UCSD-AML1 (cell line): ENCODE results near the gene SIX5.
A peak's percentile ranks its signal among the peaks of the same experiment; 100 is the strongest.
"Not testable (repeated sequence)": the region's sequence is repeated elsewhere in the genome, so short reads cannot be mapped to it uniquely, and the experiment has no call there.

Experiments
- DNase-seq: peaks from one replicate; lab custom pipeline; 2025; ENCODE audit not compliant: unreplicated experiment; lab: John Stamatoyannopoulos, UW

Gene SIX5

GRCh38 chr19:45768984-45769782 is at the start of gene SIX5:
SIX5 (minus strand) TSS chr19:45769252; CDS start chr19:45768844, 408 bp downstream.
- peak; percentile 100 for DNase-seq

GRCh38 chr19:45817725-45818301 is 48.8 kb upstream of the SIX5 start:
- no peak for DNase-seq

DNA sequence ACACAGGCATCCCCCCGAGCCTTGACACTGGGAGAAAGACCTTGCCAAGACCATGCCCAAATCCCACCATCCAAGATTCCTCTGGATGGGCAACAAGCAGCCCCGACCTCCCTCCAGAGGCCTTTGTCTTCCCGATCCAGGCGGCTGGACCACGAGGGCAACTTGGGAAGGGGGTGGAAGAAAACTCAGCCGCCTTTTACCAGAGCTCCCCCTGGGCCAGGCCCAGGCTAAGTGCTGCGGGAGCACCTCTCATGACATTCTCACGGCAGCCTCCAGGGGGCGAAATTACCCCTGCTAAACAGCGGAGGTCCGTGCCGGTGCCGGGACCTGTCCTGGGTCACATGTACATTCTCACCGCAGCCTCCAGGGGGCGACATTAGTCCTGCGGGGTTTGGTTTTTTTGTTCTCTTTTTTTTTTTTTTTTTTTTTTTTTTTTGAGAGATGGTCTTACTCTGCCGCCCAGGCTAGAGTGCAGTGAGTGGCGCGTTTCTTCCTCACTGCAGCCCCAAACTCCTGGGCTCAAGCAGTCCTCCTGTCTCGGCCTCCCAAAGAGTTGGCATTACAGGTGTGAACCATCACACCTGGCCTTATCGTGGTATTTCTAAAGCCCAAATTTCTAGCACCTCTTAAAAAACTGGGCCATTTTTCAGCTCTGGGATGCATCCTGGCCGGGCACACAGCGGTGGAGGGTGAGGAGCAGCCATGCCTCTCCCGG is 48.1 kb upstream of the SIX5 start:
- DNase-seq, result peak; percentile 94

DNA sequence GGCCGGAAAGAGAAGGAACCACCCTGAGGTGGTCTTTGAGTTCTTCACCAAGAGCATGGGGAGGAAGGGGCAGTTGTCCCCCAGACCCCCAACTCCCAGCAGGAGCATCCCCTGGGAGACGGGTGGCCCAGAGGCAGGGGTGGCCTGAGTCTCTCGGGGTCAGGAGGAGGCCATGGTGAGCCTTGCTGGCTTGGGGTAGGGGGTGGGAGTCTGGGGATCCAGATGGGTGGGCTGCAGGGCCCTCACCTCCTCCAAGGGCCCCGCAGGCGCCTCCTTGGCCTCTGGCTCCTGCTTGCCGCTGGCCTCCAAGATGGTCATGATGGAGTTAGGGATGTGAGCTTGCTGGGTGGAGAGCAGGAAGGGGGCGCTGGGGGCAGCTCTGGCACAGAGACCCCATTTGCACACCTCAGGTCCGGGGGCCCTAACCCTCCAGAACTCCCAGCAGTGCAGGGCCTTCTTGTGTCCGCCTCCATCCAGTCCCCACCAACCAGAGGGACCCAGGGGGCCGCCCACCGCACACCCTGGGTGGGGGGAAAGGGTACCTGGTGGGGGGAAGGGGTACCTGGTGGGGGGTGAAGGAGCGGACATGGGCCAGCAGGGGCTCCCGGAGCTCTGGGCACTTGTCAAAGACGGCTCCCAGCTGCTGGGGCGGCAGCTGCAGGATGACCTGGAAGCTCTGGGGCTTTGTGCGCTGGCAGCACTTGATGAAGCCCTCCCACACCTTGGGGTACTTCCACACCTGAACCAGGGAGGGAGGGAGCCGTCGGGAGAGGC is 47.4 kb upstream of the SIX5 start:
- no peak for DNase-seq

DNA sequence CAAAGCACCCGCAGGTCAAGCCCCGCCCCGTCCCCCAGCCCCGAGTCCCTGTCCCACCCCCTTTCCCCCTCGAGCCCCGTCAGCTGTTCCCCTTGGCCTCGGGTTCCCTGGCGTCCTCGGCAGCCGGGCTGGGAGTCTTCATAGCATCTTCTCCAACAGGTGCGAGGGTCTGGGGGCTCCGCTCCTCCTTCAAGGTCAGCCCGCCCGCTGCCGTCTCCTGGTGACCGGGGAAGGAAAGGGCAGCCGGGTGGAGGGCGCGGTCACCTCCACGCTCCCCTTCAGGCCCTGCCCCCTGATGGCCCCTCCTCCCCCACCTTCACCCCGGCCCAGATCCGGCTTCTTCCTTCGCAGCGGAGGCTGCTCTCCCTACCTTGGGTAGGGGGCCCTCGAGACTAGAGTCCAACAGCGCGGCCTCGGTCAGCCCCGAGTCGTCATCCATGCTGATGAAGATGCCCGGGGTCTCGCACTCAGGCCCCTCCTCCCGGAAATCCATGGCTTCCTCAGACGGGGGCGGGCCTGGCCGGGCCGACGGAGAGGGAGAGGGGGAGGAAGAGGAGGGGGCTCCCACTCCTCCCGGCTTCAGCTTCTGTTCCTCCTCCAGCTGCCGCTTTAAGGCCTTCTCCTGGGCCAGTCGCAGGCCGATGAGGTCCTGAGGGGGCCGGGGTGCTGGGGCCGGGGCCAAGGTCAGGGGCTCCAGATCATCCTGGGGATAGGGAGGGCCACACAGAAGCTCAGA is 46.6 kb upstream of the SIX5 start:
- no peak for DNase-seq

DNA sequence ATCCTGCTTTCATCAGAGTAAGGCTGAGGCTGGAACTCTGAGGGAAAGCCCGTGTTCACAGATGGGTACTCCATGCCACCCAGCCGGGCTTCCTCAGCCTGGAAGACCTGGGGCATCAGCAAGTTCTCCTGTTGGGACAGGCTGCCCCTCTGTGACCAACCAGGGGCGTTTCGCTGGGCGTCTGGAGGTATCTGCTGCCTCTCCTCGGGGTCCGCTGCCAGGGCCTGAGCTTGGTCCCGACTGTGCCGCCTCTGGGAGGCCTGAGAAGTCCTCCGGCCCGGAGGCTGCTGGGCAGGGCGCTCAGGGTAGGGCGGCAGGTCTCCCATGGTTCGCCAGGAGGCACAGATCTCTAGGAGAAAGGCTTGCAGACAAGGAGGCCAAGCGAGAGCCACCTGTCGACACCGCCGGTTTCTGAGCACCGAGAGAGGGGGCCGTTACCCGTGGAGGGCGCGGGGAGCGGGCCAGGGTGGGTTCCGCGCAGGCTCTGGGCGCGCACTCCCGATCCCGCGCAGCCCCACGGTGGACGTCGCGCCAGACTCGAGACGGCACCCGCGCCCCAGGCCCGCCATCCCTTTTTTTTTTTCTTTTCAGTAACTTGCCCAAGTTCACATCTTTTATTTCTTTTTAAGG is 45.9 kb upstream of the SIX5 start, which contains the start of gene RSPH6A:
Gene RSPH6A (minus strand): TSS at position 458 of the 630 bp plus-strand sequence. CDS start 132 bp downstream, at position 326.
- DNase-seq, result no peak

DNA sequence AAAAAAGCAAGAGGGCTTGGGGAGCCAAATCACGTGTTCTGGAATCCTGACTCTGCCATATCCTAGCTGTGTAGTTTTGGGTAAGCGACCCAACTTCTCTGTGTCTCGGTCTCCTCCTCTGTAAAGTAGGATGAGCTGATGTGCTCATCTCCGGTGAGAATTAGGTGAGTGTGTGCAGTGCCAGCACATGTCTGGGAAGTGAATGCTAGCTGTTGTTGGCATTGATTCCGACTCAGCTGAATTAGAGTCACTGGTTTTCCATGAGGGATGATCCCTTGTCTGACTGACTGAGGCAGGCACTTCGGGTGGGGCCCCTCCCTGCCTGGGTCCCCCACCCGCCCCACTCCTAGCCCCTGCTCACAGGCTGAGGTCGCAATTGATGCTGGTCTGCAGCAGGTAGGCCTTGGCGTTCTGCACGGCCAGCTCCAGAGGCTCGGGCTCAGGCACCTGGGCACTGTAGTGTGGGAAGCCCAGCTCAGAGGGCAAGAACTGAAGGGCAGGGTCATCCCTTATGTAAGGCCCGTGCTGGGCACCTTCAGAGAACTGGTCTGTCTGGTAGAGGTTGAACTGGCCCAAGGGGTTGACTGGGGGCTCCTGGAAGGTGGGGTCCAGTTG is 45.2 kb upstream of the SIX5 start:
- no peak for DNase-seq

DNA sequence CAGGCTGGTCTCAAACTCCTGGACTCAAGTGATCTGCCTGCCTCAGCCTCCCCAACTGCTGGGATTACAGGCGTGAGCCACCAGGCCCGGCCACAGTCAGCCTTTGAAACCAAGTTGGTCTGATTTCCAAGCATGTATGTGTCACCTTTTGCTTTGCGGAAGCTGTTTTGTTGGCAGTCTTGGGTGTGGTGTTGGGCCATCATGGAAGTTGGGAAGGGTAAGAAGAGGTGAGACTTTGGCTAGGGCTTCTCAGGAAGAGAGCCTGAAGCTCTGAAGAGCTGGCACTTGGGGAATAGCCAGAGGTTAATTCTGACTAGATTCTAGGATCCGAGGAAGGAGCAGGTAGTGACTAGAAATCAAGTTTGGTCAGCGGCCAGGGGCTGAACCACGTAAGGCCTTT is 43.2 kb upstream of the SIX5 start:
- no peak for DNase-seq

DNA sequence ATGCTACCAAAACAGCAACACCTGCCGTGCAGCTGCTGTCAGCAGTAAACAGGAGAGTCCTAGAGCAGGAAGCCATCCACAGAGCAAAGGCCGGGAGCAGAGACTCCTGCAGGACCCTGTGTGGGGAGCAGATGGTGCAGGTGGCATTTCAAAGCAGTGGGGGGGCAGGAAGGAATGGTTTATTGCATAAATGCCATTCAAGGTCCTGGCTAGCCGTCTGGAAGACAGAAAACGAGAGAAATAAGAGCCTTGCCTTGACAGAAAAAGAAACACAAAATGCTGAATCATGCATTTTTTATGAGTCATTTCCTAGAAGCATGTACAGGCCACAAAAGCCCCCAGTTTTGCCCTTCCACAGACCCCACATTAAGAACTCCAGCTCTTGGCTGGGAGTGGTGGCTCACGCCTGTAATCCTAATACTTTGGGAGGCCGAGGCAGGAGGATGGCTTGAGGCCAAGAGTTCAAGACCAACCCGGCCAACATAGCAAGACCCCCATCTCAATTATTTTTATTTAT is 40.6 kb upstream of the SIX5 start:
- DNase-seq, result peak; percentile 54

DNA sequence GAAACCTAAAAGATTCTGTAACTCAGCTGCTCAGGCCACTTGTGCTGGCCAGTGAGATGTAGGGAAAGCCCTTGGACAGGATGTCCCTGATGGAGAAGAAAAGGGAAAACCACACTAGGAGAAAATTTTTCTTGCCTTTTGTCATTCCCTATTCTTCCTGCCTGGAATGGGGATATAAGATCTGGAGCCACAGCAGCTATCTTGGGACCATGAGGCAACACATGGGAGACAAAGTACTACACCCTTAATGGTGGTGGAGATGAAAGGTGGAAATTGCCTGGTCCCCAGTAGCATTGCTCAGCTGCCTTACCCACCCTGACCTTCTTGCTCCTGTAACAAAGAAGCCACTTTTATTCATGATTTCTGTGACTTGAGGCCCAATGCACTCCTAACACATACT is 36.7 kb upstream of the SIX5 start:
- no peak for DNase-seq

DNA sequence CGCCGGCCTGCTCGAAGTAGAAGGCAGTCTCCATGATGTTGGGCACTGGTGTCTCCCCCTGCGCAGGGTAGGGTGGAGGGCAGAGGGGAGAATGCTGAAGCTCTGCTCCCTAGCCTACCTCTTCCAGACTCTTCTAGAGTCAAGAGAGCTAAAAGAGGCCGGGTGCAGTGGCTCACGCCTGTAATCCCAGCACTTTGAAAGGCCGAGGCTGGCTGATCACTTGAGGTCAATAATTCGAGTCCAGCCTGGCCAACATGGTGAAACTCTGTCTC is 35.8 kb upstream of the SIX5 start:
- DNase-seq, result no peak

DNA sequence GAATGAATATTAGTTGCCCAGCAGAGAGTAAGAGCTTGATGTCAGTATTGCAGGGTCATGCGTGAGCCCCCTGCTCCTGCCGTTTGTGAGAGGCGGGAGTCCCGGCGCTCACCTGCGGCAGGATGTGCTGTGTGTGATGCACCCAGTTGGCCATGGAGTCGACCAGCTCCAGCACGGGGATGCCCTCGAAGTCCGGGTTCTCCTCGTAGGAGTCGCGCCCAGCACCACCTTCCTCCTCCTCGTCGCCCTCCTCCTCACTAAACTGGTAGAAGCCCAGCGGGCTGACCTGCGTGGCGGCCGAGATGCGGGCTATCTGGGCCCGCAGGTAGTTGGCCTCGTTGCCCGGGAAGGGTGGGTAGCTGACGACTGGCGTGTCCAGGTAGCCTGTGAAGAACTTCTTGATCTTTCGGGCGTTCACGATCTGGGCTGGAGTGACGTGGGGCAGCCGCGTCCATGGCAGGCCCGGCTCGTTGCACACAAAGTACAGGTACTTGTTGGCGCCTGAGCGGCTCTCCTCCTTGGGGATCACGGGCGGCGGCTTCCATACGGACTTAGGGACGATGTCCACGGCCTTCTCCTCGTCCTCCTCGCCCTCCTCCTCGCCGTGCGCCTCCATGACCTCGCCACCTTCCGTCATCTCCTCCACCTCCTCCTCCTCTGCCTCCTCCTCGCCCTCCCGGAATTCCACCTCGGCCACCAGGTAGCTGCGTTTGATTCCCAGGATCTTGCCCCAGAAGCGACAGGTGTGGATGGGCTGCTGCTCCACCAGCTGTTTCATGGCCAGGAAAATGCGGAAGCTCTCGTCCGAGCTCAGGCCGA is 35.3 kb upstream of the SIX5 start:
- no peak for DNase-seq

GRCh38 chr19:45801603-45802175 is 32.6 kb upstream of the SIX5 start:
- DNase-seq, result no peak

DNA sequence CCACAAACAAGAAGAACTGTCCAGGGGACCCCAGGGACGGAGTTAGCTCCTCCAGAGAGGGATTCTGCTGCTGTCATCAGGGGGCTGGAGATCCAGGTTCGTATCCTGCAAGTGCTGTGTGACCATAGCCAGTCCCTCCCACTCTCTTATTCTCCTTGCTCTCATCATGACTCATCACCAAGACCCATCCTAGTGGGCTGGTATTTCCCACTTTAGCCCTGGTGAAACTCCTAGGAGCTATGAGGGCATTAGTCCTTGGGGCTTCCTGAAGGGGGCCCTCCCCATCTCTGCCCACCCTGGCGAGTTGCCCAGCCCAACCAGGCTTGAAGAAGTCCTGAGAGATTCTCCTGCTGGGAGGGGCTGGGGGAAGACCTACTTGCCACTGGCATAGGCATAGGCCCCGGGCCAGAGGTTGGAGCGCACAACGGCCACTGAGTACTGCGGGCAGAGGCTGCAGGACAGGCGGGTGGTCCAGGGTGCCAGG is 31.1 kb upstream of the SIX5 start:
- DNase-seq, result no peak

- DNase-seq, result not testable (repeated sequence)
Observed at GRCh38 chr19:45799541-45799940, 30.5 kb upstream of the SIX5 start.

DNA sequence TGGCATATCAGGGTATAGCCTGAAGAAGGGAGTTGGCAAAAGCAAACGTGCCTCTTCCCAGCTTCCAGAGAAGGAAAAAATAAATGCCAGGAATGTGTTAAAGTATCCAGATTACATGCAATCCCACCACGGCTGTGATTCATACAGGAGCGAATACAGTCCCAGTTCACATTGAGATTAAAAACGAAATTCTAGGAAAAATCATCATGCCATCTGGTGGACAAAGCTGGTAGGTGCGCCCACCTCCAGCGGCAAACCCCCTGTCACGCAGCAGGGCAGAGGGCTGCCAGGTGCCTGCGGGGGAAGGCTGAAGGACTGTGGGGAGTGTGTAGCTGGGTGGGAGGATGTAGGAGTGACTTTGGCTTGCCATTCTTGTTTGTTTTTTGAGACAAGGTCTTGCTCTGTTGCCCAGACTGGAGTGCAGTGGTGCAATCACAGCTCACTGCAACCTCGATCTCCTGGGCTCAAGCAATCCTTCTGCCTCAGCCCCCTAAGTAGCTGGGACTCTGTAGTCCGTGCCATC is 30.0 kb upstream of the SIX5 start:
- DNase-seq, result peak; percentile 33

DNA sequence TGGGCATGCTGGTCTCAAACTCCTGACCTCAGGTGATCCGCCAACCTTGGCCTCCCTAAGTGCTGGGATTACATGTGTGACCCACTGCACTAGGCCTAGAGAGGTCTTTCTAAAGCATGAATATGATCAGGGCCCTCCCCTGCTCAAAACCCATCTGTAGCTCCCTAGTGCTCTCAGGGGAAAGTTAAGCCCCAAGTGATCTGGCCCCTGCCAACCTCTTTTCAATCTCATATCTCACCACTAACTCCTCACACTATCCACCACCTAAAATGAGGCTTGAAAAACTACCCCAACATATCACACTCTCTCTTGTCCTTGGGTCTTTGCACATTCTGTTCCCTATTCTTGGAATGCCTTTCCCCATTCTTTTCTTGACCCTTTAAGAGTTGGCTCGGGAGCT is 25.6 kb upstream of the SIX5 start:
- no peak for DNase-seq

- DNase-seq, result no peak
Observed at GRCh38 chr19:45793876-45794275, 24.8 kb upstream of the SIX5 start.
